GM10266 (cell line): ENCODE measurements around the gene LIAS.

Source experiments
- DNase-seq: peaks from one replicate; pipeline ENCODE4 v3.0.0; 2012; ENCODE audit errors: extremely low spot score
- CTCF ChIP-seq: IDR thresholded peaks from 2 replicates; pipeline ENCODE4 v1.5.1; 2012; ENCODE audit warnings: mild to moderate bottlenecking, low read depth; ENCODE audit not compliant: control insufficient read depth, insufficient read depth; ENCODE audit errors: missing control alignments

LIAS gene

GRCh38 chr4:39446842-39447573 is 11.8 kb upstream of the LIAS start:
- DNase-seq = peak; percentile 65
- TF ChIP-seq CTCF = peak; percentile 53

GRCh38 chr4:39450618-39451017 is 8.2 kb upstream of the LIAS start:
- no peak for TF ChIP-seq CTCF

DNA sequence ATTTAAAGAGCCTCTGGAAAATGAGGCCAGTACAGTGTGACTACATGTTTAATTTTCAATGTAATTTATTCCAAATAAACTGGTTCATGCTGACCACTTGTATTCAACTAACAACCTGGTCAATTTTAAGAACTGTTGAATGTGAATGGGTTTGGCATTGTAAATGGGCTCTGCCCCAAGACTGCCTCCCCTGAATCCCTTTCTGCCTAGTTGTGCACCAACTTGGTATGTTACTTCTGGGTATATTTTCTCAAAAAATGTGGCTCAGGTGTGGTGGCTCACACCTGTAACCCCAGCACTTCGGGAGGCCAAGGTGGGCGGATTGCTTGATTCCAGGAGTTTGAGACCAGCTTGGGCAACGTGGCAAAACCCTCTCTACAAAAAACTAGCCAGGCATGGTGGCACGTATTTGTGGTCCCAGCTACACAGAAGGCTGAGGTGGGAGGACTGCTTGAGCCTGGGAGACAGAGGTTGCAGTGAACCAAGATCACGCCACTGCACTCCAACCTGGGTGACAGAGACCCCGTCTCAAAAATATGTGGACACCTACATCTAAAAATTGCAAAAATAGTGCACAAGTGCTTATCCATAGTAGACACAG is 7.3 kb upstream of the LIAS start:
- TF ChIP-seq CTCF = no peak
- DNase-seq = no peak

More at GRCh38 chr4:39450618-39451017, 8.2 kb upstream of the LIAS start:
- no peak for DNase-seq

DNA sequence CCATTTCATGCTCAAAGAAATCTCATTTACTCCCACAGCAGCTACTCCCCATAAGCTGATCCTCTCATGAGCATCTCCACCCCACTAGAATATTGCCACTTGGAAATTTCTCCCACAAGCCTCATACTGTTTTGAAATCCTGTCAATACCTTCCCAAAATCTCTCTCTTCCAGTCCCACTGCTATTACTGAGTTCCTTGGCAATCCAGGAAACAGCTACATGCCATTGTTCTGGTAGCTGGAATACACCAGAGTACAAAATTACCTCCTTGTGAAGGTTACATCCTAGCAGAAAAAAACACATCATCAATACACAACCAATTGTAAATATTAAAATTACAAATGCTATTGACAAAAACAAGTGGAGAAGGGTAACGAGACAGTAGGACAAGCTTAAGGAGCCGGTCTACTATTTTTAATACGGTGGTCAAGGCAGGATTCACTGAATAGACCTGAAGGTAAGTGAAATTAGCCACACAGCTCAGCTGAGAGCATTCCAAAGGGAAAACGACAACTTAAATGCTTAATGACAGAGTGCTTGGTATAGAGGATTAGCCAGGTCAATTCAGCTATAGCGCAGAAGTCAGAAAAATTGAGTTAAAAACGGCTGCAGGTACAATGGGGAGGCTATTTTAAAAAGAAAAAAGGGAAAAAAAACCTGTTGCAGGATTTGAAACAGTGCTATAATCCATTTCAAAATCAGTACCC is 6.5 kb upstream of the LIAS start:
- no peak for DNase-seq
- TF ChIP-seq CTCF = no peak

DNA sequence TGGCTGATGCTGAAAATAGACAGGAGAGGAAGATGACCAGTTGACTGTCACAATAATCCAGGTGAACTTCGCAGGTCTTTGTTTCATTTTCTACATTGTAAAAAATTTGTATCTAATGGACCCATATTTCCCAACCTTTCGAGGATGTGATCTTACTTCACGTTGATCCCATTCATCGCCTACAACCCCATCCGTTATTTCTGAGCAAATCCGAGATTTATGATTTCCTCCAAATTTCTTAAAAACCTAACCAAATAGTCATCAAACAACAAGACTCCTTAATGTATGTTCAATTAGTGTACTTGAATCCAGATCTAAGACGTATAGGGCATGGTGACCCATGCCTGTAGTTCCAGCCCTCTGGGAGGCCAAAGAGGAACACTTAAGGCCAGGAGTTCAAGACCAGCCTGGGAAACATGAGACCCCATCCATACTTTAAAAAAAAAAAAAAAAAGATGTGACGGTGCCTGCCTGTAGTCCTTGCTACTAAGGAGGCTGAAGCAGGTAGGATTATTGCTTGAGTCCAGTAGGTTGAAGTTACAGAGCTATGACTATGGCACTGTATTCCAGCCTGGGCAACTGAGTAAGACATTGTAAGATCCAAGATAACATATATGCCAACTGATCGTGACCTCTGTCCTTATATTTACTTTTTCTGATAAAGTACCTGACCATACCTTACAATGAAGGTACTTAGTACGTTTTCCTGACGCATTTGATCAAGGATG is 5.8 kb upstream of the LIAS start:
- no peak for DNase-seq
- TF ChIP-seq CTCF = no peak

DNA sequence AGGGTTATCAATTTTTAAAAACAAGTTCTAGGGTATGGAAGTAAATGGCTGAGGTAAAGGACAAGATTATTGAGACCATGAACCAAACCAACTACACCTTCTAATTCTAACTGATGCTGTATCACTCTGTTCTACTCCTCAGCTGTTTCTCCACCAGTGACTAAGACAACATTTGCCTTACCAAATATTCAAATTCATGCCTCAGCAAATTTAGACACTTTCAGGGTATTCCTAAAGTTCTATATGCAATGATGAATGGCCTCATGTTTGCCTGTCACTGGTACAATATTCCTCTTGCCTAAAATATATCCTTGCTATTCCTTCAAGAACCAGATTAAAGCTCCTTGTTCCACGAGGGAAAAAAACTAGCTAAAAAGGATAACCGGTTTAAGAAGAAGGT is 5.1 kb upstream of the LIAS start:
- TF ChIP-seq CTCF = no peak
- DNase-seq = no peak

- DNase-seq = no peak
- TF ChIP-seq CTCF = no peak
Observed at GRCh38 chr4:39455486-39455885, 3.4 kb upstream of the LIAS start.
